GM20431 (cell line): Measurements from ENCODE around the gene GAS7.
"Not testable (repeated sequence)": the region's sequence is repeated elsewhere in the genome, so short reads cannot be mapped to it uniquely, and the experiment has no call there.

Source experiments
- in situ Hi-C: fragments of 300-500 bp; cut with MseI, MboI; formaldehyde crosslinking; loops from one replicate; pipeline ENCODE4 v1.15.0; 2020; ENCODE audit warnings: low sequenced_read_pairs; ENCODE audit not compliant: unreplicated experiment

Gene GAS7

DNA sequence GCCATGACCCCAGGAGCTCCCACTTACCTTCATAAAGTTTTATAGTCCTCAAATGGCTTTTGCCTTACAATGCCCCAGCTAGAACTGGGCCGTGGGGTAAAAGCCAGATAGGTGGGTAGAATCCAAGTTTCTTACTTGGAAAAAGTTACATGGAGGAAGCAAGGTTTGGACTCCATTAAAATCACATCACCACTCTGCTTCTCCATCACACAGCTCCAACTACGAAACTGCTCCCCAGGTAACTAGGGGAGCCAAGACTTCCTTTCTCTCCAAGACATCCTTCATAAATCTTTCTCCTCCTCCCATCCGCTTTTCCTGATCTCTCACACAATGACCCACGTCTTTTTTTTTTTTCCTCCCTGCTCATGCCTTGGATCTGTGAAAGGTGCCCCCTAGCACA is 162.5 kb downstream of the GAS7 start:
- in situ Hi-C loops: no loop called here

DNA sequence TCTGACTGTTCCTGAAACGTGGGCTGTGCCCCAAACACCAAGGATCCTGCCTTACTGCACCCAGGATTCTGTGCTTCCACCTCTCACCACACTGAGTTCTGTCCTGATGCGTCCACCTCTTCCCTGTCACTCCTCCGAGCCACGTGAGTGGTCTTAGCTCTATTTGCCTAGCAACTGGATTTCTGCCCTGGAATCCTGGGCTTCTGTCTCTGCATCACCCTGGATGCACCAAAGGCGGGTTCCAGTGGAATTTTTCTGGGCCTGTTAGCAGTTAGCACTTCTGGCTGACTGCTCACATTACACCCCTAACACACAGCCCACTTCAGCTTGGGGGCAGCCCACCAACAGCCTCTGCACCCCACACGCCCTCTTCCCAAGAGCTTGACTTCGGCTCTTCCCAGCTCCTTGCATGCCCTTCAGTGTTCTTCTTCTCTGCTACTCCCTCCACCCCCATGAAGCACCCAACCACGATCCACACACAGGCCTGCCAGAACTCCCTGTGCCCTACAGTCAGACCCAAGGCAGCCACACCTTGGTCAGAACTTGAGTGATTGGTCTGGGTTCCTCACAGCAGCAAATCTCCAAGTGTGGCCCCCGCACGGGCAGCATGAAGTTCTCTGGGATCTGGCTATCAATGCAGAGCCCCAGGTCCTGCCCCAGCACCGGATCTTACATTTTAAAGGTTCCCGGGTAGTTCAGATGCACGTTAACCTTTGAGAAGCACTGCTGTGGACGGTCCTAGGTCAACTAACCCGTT is 163.5 kb downstream of the GAS7 start:
- in situ Hi-C loops: no loop called here

DNA sequence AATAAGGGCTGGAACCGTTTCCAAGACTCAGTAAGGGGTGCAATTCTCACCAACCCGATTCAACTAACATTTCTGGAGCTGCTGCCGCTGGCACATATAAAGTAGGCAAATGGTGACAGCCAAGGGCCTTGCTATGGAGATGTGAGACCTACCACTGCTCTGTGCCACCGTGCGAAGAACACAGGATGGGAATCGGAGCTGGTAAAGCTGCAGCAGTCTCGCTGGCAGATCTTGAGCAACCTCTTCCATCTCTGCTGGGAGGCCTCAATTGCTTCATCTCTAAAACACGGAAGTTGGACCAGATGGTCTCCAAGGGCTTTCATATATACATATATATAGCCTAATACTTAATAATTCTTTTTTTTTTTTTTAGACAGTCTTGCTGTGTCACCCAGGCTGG is 164.4 kb downstream of the GAS7 start:
- in situ Hi-C loops: no loop called here

GRCh38 chr17:10033449-10033848 is 165.0 kb downstream of the GAS7 start:
- in situ Hi-C loops: no loop called here

DNA sequence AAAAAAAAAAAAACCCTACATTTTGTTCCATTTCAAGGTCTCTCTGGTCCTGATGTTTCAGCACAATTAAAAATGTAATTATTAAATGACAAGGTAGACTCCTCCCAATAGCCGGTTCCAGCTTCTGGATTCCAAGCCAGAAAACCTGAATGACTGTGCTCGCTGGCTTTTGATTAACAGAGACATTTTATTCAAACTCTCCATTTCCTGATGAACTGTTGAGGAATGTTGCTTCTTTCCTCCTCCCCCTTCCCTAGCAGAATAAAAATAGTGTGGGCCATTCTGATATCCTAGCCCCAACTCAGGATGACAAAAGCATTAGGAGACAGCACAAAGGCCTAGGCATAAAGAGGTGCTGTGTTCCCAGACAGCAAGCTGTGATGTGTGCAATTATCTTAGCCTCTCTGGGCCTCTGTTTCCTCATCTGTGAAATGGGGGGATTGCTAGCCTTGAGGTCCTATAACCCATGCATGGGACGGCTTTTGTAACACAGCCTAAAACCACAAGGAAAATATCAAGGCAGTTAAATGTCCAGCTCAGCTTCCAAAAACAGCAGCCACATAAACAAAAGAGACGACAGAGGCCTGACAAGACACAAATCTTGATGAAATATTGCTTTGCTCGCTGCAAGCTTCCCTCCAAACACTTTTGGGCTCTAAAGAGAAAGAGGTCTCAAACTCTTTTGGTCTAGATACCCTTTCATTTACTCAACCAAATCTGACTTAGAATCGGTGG is 166.1 kb downstream of the GAS7 start:
- in situ Hi-C loops: no loop called here

- in situ Hi-C loops: no loop called here
Observed at GRCh38 chr17:10031606-10032005, 166.8 kb downstream of the GAS7 start.

GRCh38 chr17:10031127-10031526 is 167.3 kb downstream of the GAS7 start:
- in situ Hi-C loops: no loop called here

DNA sequence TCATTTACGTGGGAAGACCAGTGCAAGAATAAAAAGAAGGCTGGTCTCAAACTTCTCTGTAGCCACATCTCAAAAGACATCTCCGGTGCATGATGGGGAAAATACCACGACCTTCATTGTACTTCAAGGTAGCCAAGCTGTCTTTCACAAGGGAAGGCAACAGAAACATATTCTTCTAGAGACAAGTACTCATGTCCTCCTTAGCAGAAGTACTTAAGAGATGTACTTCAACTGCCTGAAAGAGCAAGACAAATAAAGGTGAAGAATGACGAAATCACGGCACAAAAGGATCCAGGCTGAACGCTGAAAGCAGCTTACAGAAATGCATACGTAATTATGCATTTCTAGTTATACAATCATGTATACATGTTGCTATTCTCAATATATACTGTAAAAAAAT is 169.3 kb downstream of the GAS7 start:
- in situ Hi-C loops: no loop called here

- in situ Hi-C loops: no loop called here
Observed at GRCh38 chr17:10025976-10026901, 172.2 kb downstream of the GAS7 start.

- in situ Hi-C loops: no loop called here
Observed at GRCh38 chr17:10025224-10025623, 173.2 kb downstream of the GAS7 start.

DNA sequence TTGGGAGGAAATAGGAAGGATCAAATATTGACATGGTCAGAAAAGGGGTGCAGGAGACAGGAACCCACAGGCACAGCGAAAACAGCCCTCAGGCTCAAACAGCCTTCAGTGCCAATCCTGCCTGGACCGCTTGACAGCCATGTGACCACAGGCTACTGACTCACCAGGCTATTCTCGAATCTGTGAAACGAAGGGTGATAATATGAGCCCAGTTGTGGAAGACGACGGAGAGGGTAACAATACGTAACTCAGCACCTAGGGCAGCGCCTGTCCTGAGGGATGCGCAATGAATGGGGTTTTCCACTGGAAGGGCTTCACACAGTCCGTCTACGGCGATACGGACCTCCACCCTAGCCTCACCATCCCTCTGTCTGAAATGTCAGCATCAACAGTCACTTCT is 176.0 kb downstream of the GAS7 start:
- in situ Hi-C loops: no loop called here

DNA sequence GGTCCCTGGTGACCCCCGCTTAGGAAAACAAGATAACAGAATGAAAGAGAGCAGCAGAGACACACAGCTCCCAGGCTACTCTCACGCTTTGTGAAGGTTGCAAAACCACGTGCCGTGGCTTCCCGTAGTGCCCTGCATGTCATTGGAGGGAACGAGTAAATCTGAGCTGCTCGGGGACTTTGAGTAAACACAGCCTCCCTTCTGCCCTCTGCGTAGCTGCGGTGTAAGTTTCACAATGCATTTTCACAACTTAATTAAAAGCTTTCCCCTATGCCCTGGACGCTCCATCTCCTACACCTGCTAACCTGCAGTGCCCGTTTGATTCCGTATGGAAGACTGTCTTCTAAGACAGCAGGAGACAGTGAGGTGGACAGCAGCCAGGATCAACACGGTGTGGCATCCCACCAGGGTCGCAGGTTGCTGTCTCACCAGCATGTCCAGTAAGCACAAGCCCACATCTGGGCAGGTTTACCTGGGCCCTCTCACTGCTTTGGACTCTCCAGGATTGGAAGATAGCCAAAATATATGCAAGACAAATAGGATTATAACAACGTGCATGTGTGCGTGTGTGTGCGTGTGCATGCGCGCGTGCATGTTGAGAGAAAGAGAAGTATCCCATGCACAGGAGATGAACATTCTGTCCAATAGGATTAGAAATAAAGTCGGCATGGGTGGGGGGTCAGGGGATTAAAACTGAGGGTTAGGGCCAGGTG is 177.0 kb downstream of the GAS7 start:
- in situ Hi-C loops: no loop called here

GRCh38 chr17:10019941-10020451 is 178.4 kb downstream of the GAS7 start:
- in situ Hi-C loops: no loop called here

GRCh38 chr17:10018461-10018891 is 179.9 kb downstream of the GAS7 start:
- in situ Hi-C loops: no loop called here

DNA sequence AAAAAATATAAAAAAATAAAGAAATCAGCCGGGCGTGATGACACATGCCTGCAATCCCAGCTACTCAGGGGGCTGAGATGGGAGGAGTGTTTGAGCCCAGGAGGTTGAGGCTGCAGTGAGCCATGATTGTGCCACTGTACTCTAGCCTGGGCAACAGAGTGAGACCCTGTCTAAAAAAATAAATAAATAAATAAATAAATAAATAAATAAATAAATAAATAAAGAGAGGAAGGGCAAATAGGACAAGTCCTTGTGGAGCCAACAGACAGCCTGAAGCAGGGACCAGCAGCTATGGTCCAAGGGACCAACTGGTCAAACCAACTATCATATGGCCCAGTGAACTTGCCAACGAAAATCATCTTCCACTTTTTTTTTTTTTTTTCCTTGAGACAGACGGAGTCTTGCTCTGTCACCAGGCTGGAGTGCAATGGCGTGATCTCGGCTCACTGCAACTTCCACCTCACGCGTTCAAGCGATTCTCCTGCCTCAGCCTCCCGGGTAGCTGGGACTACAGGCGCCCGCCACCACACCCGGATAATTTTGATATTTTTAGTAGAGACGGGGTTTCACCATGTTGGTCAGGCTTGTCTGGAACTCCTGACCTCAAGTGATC is 181.3 kb downstream of the GAS7 start:
- in situ Hi-C loops: not testable (repeated sequence)

DNA sequence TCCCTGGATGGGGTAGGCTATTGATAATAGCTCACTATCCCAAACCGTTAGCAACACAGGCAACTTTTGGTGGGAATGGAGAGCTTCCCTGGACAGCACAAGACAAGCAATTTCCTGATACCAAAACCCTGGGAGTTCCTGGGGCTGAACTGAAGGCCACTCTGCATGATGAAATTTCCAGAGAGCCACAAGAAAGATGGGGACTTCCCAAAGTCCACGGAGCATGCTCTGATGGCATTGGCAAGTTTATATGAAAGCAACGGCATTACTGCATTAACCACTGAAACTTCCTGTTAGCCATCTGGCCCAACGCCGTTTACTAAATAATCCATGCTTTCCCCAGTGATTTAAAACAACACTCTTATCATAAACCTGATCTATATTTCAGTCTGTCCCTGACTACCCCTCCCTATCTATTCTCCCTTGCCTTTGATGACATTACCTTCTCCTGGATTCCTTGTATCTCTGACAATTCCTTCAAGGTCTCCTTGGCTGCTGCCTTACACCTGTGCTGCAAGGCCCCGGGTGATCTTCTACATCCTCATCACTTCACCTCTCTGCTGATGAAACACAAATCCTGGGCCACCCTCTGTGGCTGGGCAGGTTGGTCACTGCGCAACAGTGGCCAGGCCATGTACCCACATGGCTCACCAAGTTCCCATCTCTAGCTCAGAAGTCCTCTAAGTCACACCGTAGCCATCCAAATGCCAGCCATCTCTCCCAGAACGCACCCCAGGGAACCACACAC is 184.9 kb downstream of the GAS7 start:
- in situ Hi-C loops: no loop called here

DNA sequence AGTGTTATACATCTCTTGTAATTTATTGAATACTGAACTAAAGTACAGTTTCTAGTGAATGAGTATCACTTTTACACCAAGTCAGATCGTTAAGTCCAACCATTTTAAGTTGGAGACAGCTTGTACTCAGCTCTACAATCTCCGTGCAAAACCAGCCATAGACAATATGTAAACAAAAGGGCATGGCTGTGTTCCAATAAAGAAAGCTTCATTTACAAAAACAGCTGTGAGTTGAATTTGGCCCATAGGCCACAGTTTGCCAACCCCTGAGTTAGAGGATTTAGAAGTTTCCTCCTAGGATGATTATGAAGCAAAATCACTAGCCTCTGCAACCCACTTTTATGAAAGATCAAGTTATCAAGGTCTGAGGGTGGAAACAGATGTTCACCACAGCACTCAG is 187.7 kb downstream of the GAS7 start:
- in situ Hi-C loops: no loop called here

DNA sequence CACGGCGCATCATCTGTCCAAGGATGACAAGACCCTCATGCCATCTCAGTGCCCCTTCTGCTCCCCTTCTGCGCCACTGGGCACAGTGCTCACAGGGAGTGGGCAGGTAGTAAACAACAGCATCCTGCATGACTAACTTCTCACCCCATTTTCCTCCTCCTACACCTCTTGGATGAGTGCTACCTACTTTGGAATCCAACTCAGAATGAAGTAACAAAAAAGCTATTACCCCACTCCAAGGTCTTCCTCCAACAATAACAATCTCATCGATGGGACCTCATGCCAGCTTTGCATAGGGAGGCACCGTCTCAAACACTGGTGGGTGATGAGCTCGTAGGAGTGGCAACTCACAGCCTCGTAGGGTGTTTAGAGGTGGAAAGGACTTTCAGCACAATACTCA is 194.7 kb downstream of the GAS7 start:
- in situ Hi-C loops: no loop called here
